Stomach (tissue), 4 donors: ENCODE measurements around the gene SLC22A5.

Source experiments
- EP300 ChIP-seq: sonication (generic); formaldehyde crosslinking; IDR thresholded peaks from one replicate; pipeline ENCODE4 v1.6.1; 2017; ENCODE audit warnings: antibody characterized with exemption
- POLR2A ChIP-seq, 4 donors: fragments of 450-650 bp; IDR thresholded peaks; one replicate each; pipeline ENCODE4 v1.6.1; 2016; ENCODE audit warnings: antibody characterized with exemption in 4 of 4, control low read depth in 2 of 4, mild to moderate bottlenecking in 1 of 4, moderate library complexity in 1 of 4
- TF ChIP-seq, protein P1 (sequence below), 7 experiments: fragments of 450-650 bp in 4 of 7; fragments of 200-600 bp in 3 of 7; sonication (generic) in 3 of 7; IDR thresholded peaks; one replicate each; pipeline ENCODE4 v1.5.1; 2016 to 2019; ENCODE audit warnings: antibody characterized with exemption in 7 of 7, control low read depth in 2 of 7, mild to moderate bottlenecking in 1 of 7

DNA sequence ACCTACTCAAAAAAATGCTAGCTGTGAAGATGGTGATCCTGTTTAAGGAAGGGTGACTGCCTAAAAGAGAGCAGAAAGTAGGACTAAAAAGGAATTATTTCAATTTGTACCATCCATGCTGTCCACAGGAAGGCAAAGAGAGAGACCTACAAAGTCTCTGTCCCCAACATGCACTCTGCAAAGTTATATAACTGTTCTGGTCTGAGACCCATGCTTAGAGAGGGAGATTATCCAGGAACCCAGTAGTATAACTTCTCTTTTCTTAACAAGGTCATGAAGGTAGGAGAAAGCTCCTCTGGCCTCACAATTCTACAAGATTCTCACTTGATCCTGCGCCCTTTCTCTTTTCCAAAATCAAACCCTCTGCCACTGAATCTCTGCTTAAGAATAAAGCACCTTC is 49.5 kb upstream of the SLC22A5 start:
- TF ChIP-seq POLR2A (IDR thresholded peaks at IDR 0.05) (no peak), EP300 (no peak)
- TF ChIP-seq, protein P1, sequence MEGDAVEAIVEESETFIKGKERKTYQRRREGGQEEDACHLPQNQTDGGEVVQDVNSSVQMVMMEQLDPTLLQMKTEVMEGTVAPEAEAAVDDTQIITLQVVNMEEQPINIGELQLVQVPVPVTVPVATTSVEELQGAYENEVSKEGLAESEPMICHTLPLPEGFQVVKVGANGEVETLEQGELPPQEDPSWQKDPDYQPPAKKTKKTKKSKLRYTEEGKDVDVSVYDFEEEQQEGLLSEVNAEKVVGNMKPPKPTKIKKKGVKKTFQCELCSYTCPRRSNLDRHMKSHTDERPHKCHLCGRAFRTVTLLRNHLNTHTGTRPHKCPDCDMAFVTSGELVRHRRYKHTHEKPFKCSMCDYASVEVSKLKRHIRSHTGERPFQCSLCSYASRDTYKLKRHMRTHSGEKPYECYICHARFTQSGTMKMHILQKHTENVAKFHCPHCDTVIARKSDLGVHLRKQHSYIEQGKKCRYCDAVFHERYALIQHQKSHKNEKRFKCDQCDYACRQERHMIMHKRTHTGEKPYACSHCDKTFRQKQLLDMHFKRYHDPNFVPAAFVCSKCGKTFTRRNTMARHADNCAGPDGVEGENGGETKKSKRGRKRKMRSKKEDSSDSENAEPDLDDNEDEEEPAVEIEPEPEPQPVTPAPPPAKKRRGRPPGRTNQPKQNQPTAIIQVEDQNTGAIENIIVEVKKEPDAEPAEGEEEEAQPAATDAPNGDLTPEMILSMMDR (IDR thresholded peaks at IDR 0.05), result no peak
